Hematopoietic multipotent progenitor cell treated with erythropoietin and hydrocortisone succinate and interleukin-3 and kit ligand, for 8 days (in vitro differentiated cells): ENCODE measurements around the gene RFWD3.

ENCODE experiments used
- DNase-seq: peaks from one replicate; pipeline ENCODE4 v3.0.0-alpha.2; 2015

Gene RFWD3

GRCh38 chr16:74575807-74576643, 90.7 kb downstream of the RFWD3 start:
- DNase-seq = no peak

- DNase-seq = no peak
Observed at GRCh38 chr16:74575175-74575806, 91.4 kb downstream of the RFWD3 start.

DNA sequence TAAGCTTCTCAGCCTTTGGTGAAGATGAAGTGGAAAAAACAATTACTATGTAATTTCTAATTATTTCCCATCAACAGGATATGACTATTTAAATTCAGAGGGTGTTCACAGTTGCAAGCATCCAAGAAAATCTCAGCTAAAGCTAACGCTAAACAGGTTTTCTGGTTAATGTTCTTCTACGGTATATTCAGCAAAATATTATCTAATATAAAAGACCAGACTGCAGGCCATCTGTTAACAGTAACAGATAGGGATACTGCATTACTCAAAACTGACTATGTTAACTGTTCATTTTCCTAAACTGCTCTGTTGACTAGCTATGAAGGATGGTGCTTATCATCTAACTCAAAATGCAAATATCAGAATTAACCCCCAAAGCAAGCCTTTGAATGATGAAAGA, 92.5 kb downstream of the RFWD3 start:
- DNase-seq = no peak

DNA sequence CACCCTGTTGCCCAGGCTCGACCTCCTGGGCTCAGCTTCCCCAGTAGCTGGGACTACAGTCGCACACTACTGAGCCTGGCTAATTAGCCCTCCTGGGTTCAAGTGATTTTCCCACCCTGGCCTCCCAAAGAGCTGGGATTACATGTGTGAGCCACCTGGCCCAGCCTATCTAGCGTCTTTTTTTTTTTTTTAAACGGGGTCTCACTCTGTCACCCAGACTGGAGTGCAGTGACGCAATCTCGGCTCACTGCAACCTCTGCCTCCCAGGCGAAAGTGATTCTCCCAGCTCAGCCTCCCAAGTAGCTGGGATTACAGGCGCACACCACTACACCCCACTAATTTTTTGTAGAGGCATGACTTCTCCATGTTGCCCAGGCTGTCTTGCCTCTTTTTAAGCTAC, 93.1 kb downstream of the RFWD3 start:
- no peak for DNase-seq
